Measurements from ENCODE around the gene LYZL1.
"Not testable (repeated sequence)": the region's sequence is repeated elsewhere in the genome, so short reads cannot be mapped to it uniquely, and the experiment has no call there.

Gene LYZL1

GRCh38 chr10:29288906-29289305, at the start of gene LYZL1:
Gene LYZL1 (plus strand): TSS chr10:29289070. CDS start chr10:29291868, 2,798 bp downstream.
- DNase-seq (ENCODE audit: low read depth in 1 of 2, low spot score in 1 of 2), result not testable (repeated sequence)

GRCh38 chr10:29239569-29240472, 49.0 kb upstream of the LYZL1 start:
- no peak for DNase-seq (ENCODE audit: low read depth in 1 of 2, low spot score in 1 of 2)

- DNase-seq (ENCODE audit: low read depth in 1 of 2, low spot score in 1 of 2), result no peak
Measured at GRCh38 chr10:29240986-29241660, 47.7 kb upstream of the LYZL1 start.

- no peak for DNase-seq (ENCODE audit: low read depth in 1 of 2, low spot score in 1 of 2)
Measured at GRCh38 chr10:29241925-29242324, 46.9 kb upstream of the LYZL1 start.

- no peak for DNase-seq (ENCODE audit: low read depth in 1 of 2, low spot score in 1 of 2)
Measured at GRCh38 chr10:29243066-29243465, 45.8 kb upstream of the LYZL1 start.

GRCh38 chr10:29243750-29244149, 45.1 kb upstream of the LYZL1 start:
- no peak for DNase-seq (ENCODE audit: low read depth in 1 of 2, low spot score in 1 of 2)

- no peak for DNase-seq (ENCODE audit: low read depth in 1 of 2, low spot score in 1 of 2)
Measured at GRCh38 chr10:29244978-29245377, 43.9 kb upstream of the LYZL1 start.

GRCh38 chr10:29245476-29245875, 43.4 kb upstream of the LYZL1 start:
- no peak for DNase-seq (ENCODE audit: low read depth in 1 of 2, low spot score in 1 of 2)

- DNase-seq (ENCODE audit: low read depth in 1 of 2, low spot score in 1 of 2), result no peak
Measured at GRCh38 chr10:29246449-29246848, 42.4 kb upstream of the LYZL1 start.

GRCh38 chr10:29248158-29248557, 40.7 kb upstream of the LYZL1 start:
- DNase-seq (ENCODE audit: low read depth in 1 of 2, low spot score in 1 of 2), result no peak

- no peak for DNase-seq (ENCODE audit: low read depth in 1 of 2, low spot score in 1 of 2)
Measured at GRCh38 chr10:29249018-29249417, 39.9 kb upstream of the LYZL1 start.

GRCh38 chr10:29250066-29250465, 38.8 kb upstream of the LYZL1 start:
- no peak for DNase-seq (ENCODE audit: low read depth in 1 of 2, low spot score in 1 of 2)

GRCh38 chr10:29252811-29253689, 35.8 kb upstream of the LYZL1 start:
- DNase-seq (ENCODE audit: low read depth in 1 of 2, low spot score in 1 of 2), result no peak

GRCh38 chr10:29253690-29254029, 35.2 kb upstream of the LYZL1 start:
- DNase-seq (ENCODE audit: low read depth in 1 of 2, low spot score in 1 of 2), result no peak

GRCh38 chr10:29254123-29255046, 34.5 kb upstream of the LYZL1 start:
- no peak for DNase-seq (ENCODE audit: low read depth in 1 of 2, low spot score in 1 of 2)

- no peak for DNase-seq (ENCODE audit: low read depth in 1 of 2, low spot score in 1 of 2)
Measured at GRCh38 chr10:29255104-29255503, 33.8 kb upstream of the LYZL1 start.

- no peak for DNase-seq (ENCODE audit: low read depth in 1 of 2, low spot score in 1 of 2)
Measured at GRCh38 chr10:29256019-29256418, 32.9 kb upstream of the LYZL1 start.

GRCh38 chr10:29256586-29256985, 32.3 kb upstream of the LYZL1 start:
- DNase-seq (ENCODE audit: low read depth in 1 of 2, low spot score in 1 of 2), result no peak

- no peak for DNase-seq (ENCODE audit: low read depth in 1 of 2, low spot score in 1 of 2)
Measured at GRCh38 chr10:29257106-29257783, 31.6 kb upstream of the LYZL1 start.

GRCh38 chr10:29257784-29258135, 31.1 kb upstream of the LYZL1 start:
- DNase-seq (ENCODE audit: low read depth in 1 of 2, low spot score in 1 of 2), result no peak

All from stimulated activated CD4-positive, alpha-beta T cell treated with anti-CD3 and anti-CD28 coated beads, Interleukin-15, amount 100 ng/mL, for 1 hour (primary cell).